SK-N-SH (cell line): ENCODE results near the gene SMIM10L1. TPM values are rescaled to one million over a fixed set of nuclear protein-coding genes. Genes with fewer than 3 reads are reported as not detected.

Experiments used
- CTCF ChIA-PET: fragments of 300-600, 350-600 bp; formaldehyde crosslinking; extraction: SDS; loops from one replicate; lab custom pipeline; 2021; lab: Yijun Ruan, JAX
- POLR2A ChIA-PET: fragments of 350-600 bp; sonication (Branson Sonifier 250); formaldehyde crosslinking; extraction: SDS; loops from one replicate; lab custom pipeline; 2020; ENCODE audit warnings: antibody characterized with exemption, inconsistent platforms; lab: Yijun Ruan, JAX
- DNase-seq: peaks from one replicate; pipeline ENCODE4 v3.0.0; 2012
- H2AFZ ChIP-seq: fragments of 200-600 bp; sonication (generic); 2 replicates; pipeline ENCODE4 v1.8.1; 2016; ENCODE audit warnings: antibody characterized with exemption, mild to moderate bottlenecking, low read depth
- H3F3A ChIP-seq: fragments of 200-600 bp; sonication (generic); replicated peaks from 2 replicates; pipeline ENCODE3; 2016; ENCODE audit warnings: antibody characterized with exemption, mild to moderate bottlenecking; ENCODE audit not compliant: insufficient read depth
- H3K27ac ChIP-seq, 2 experiments: fragments of 200-500 bp in 1 of 2; fragments of 200-600 bp in 1 of 2; sonication (Bioruptor generic) in 1 of 2; sonication (generic), shearing (Covaris generic) in 1 of 2; 2 replicates each; pipeline versions ENCODE4 v1.5.1 to v1.6.1; 2014 to 2016; ENCODE audit warnings: low read depth in 2 of 2, inconsistent platforms in 1 of 2, low read length in 1 of 2, mild to moderate bottlenecking in 1 of 2, mixed read lengths in 1 of 2
- H3K27me3 ChIP-seq: fragments of 200-600 bp; sonication (generic), shearing (Covaris generic); 2 replicates; pipeline ENCODE4 v1.6.1; 2016; ENCODE audit warnings: mixed run types; ENCODE audit not compliant: insufficient read depth
- H3K36me3 ChIP-seq, 2 experiments: fragments of 200-500 bp in 1 of 2; fragments of 200-600 bp in 1 of 2; sonication (Bioruptor generic) in 1 of 2; sonication (generic) in 1 of 2; replicated peaks in 1 of 2; 2 replicates each; pipeline versions ENCODE3 to v1.5.1; 2014 to 2016; ENCODE audit warnings: low read length in 1 of 2, mild to moderate bottlenecking in 1 of 2; ENCODE audit not compliant: insufficient read depth in 2 of 2, control insufficient read depth in 1 of 2
- H3K4me1 ChIP-seq, 2 experiments: fragments of 200-500 bp in 1 of 2; fragments of 200-600 bp in 1 of 2; sonication (Bioruptor generic) in 1 of 2; sonication (generic), shearing (Covaris generic) in 1 of 2; 2 replicates each; pipeline versions ENCODE4 v1.5.1 to v1.6.1; 2014 to 2016; ENCODE audit warnings: low read depth in 1 of 2, low read length in 1 of 2, mixed run types in 1 of 2; ENCODE audit not compliant: insufficient read depth in 2 of 2, control insufficient read depth in 1 of 2
- H3K4me2 ChIP-seq: fragments of 200-600 bp; sonication (generic), shearing (Covaris generic); 2 replicates; pipeline ENCODE4 v1.6.1; 2017; ENCODE audit warnings: mixed run types
- H3K4me3 ChIP-seq, 2 experiments: fragments of 200-500 bp in 1 of 2; fragments of 200-600 bp in 1 of 2; sonication (Bioruptor generic) in 1 of 2; sonication (generic), shearing (Covaris generic) in 1 of 2; 2 replicates each; pipeline versions ENCODE4 v1.5.1 to v1.8.1; 2014 to 2016; ENCODE audit warnings: low read depth in 2 of 2, inconsistent platforms in 1 of 2, low read length in 1 of 2, mild to moderate bottlenecking in 1 of 2, mixed read lengths in 1 of 2, moderate library complexity in 1 of 2
- H3K79me2 ChIP-seq: fragments of 200-600 bp; sonication (generic); 2 replicates; pipeline ENCODE4 v1.8.1; 2017; ENCODE audit warnings: mild to moderate bottlenecking; ENCODE audit not compliant: insufficient read depth
- H3K9ac ChIP-seq: fragments of 200-600 bp; sonication (generic); 2 replicates; pipeline ENCODE4 v1.6.1; 2017; ENCODE audit warnings: mixed run types
- H3K9me2 ChIP-seq: fragments of 200-600 bp; sonication (generic); 2 replicates; pipeline ENCODE4 v1.6.1; 2017; ENCODE audit warnings: mixed run types
- H3K9me3 ChIP-seq: fragments of 200-600 bp; sonication (generic); 2 replicates; pipeline ENCODE4 v1.6.1; 2017; ENCODE audit warnings: mixed run types, mild to moderate bottlenecking, moderate library complexity
- H4K20me1 ChIP-seq: fragments of 200-600 bp; sonication (generic); 2 replicates; pipeline ENCODE4 v1.6.1; 2017; ENCODE audit warnings: mild to moderate bottlenecking, mixed run types; ENCODE audit not compliant: insufficient read depth
- CHD2 ChIP-seq: fragments of 150-350 bp; IDR thresholded peaks from 2 replicates; pipeline ENCODE4 v1.6.1; 2018; ENCODE audit warnings: low read length; ENCODE audit not compliant: partially characterized antibody
- ELF1 ChIP-seq: IDR thresholded peaks from 2 replicates; pipeline ENCODE4 v1.4.0; 2012
- FOSL2 ChIP-seq: IDR thresholded peaks from 2 replicates; pipeline ENCODE4 v1.4.0; 2012; ENCODE audit warnings: low read depth, mild to moderate bottlenecking, moderate library complexity, borderline replicate concordance
- GABPA ChIP-seq: IDR thresholded peaks from 2 replicates; pipeline ENCODE4 v1.4.0; 2012; ENCODE audit warnings: low read depth, mild to moderate bottlenecking
- JUND ChIP-seq: IDR thresholded peaks from 2 replicates; pipeline ENCODE4 v1.4.0; 2012
- MXI1 ChIP-seq: IDR thresholded peaks from 2 replicates; pipeline ENCODE4 v1.6.1; 2012; ENCODE audit warnings: mild to moderate bottlenecking, low read depth, low read length, improper control_type of control experiment
- NRF1 ChIP-seq: IDR thresholded peaks from 2 replicates; pipeline ENCODE4 v1.6.1; 2012; ENCODE audit warnings: low read depth, mild to moderate bottlenecking, low read length
- RAD21 ChIP-seq: IDR thresholded peaks from 2 replicates; pipeline ENCODE4 v1.6.1; 2012; ENCODE audit warnings: mild to moderate bottlenecking, low read length
- RCOR1 ChIP-seq: fragments of 150-350 bp; IDR thresholded peaks from 2 replicates; pipeline ENCODE4 v1.6.1; 2017; ENCODE audit warnings: antibody characterized with exemption, low read length
- SMC3 ChIP-seq: IDR thresholded peaks from 2 replicates; pipeline ENCODE4 v1.6.1; 2012; ENCODE audit warnings: low read depth, low read length, improper control_type of control experiment
- TAF1 ChIP-seq: IDR thresholded peaks from 2 replicates; pipeline ENCODE4 v1.6.1; 2012; ENCODE audit warnings: low read depth, mild to moderate bottlenecking, low read length, moderate library complexity, borderline replicate concordance
- TCF12 ChIP-seq: IDR thresholded peaks from 2 replicates; pipeline ENCODE4 v1.4.0; 2012
- TEAD4 ChIP-seq: IDR thresholded peaks from 2 replicates; pipeline ENCODE4 v1.4.0; 2012; ENCODE audit warnings: mild to moderate bottlenecking, borderline replicate concordance; ENCODE audit not compliant: insufficient read depth
- polyA plus RNA-seq, 3 experiments: library from polyadenylated mRNA; depleted of rRNA; stranded (reverse); fragments of >200 nt; gene quantifications; 2 replicates each; pipeline ENCODE4 v1.2.3, GENCODE V29; 2012
- TF ChIP-seq, protein P1 (sequence below): fragments of 150-350 bp; IDR thresholded peaks from 2 replicates; pipeline ENCODE4 v1.6.1; 2017; ENCODE audit warnings: antibody characterized with exemption, low read length, low read depth, borderline replicate concordance
- TF ChIP-seq, protein P2 (sequence below): IDR thresholded peaks from 2 replicates; pipeline ENCODE4 v1.4.0; 2012; ENCODE audit warnings: low read depth, borderline replicate concordance
- TF ChIP-seq, protein P3 (sequence below): IDR thresholded peaks from 2 replicates; pipeline ENCODE4 v1.6.1; 2012; ENCODE audit warnings: mild to moderate bottlenecking, low read depth, low read length, moderate library complexity
- TF ChIP-seq, protein P4 (sequence below): IDR thresholded peaks from 2 replicates; pipeline ENCODE4 v1.4.0; 2012; ENCODE audit warnings: low read depth, borderline replicate concordance

Gene SMIM10L1
- polyA plus RNA-seq, 1 of the 3 experiments (the other 2 are of a cell fraction): 4.3 TPM

DNA sequence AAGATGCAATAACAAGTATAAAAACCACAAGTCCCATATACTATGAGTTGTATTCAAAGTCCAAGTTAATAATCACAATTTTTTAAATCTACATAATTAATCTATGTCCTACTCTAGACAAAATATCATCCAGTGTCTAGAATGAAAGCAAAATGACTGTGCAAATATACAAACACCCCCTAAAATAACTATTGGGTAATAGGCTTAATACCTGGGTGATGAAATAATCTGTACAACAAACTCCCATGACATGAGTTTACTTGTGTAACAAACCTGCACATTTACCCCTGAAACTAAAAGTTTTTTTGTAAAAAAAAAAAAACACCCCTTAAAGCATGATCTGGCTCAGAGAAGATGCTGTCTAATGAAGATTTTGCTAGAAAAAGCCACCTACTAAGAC, 11.5 kb downstream of the SMIM10L1 start:
- Histone ChIP-seq H3K27ac (no peak overlapping the region), H3K9me3 (no peaks in the 10 kb centered on the region), H3K9me2 (no peaks in the 10 kb centered on the region), H3K79me2 (no peaks in the 10 kb centered on the region; the same call in 1 of the 2 replicates), H2AFZ (no peak overlapping the region), H3K36me3 (no peaks in the 10 kb centered on the region), H3K27me3 (no peaks in the 10 kb centered on the region), H3K4me3 (no peak overlapping the region), H3K9ac (no peak overlapping the region), H3K4me2 (no peak overlapping the region), H4K20me1 (no peaks in the 10 kb centered on the region), H3K4me1 (no peaks in the 10 kb centered on the region; a peak in 1 of 4 replicates), H3F3A (peaks cover 4% of the 10 kb centered on the region)
- CTCF ChIA-PET: no interaction called here
- POLR2A ChIA-PET: no interaction called here
- DNase-seq: no peak
- no peak for TF ChIP-seq CHD2
- no peak for TF ChIP-seq NRF1
- no peak for TF ChIP-seq RCOR1
- no peak for TF ChIP-seq TCF12
- TF ChIP-seq GABPA: no peak
- TF ChIP-seq JUND: no peak
- no peak for TF ChIP-seq MXI1
- no peak for TF ChIP-seq RAD21
- TF ChIP-seq ELF1: no peak
- no peak for TF ChIP-seq TEAD4
- TF ChIP-seq, protein P1, sequence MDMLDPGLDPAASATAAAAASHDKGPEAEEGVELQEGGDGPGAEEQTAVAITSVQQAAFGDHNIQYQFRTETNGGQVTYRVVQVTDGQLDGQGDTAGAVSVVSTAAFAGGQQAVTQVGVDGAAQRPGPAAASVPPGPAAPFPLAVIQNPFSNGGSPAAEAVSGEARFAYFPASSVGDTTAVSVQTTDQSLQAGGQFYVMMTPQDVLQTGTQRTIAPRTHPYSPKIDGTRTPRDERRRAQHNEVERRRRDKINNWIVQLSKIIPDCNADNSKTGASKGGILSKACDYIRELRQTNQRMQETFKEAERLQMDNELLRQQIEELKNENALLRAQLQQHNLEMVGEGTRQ: no peak
- TF ChIP-seq, protein P2, sequence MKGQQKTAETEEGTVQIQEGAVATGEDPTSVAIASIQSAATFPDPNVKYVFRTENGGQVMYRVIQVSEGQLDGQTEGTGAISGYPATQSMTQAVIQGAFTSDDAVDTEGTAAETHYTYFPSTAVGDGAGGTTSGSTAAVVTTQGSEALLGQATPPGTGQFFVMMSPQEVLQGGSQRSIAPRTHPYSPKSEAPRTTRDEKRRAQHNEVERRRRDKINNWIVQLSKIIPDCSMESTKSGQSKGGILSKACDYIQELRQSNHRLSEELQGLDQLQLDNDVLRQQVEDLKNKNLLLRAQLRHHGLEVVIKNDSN: no peak
- TF ChIP-seq SMC3: no peak

DNA sequence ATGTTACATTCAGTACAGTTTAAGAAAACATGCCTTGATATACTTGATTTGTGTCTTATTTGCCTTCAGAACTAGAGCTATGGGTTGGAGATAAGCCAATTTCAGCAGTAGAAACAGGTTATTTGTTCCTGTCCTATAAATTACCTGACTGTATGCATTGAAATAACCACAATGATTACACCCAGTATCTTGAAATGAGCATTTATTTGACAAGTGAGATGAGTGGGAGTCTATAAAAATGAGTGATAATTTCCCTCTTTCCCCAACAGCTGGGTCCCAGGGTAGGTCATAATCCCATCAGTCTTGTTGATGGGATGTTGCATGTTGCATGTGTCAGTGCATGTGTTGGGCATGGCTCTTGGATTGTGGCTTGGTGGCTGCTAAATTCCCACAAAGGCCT, 12.0 kb downstream of the SMIM10L1 start:
- Histone ChIP-seq H3K4me2 (no peak overlapping the region), H3K79me2 (no peaks in the 10 kb centered on the region; the same call in 1 of the 2 replicates), H3K4me3 (no peak overlapping the region), H3F3A (peaks cover 4% of the 10 kb centered on the region), H2AFZ (no peak overlapping the region), H4K20me1 (no peaks in the 10 kb centered on the region), H3K9me2 (no peaks in the 10 kb centered on the region), H3K4me1 (no peaks in the 10 kb centered on the region; a peak in 1 of 4 replicates), H3K36me3 (no peaks in the 10 kb centered on the region), H3K27me3 (no peaks in the 10 kb centered on the region), H3K9ac (no peak overlapping the region), H3K27ac (no peak overlapping the region)
- no peak for DNase-seq
- CTCF ChIA-PET: interaction anchor here (1.1 kb wide), 1 partner anchor 9 kb away, joined by 4 read pairs; no protein-coding TSS in a partner anchor
- TF ChIP-seq JUND (no peak), SMC3 (no peak), TEAD4 (no peak), CHD2 (no peak), FOSL2 (no peak), TAF1 (no peak)
- TF ChIP-seq, protein P3, sequence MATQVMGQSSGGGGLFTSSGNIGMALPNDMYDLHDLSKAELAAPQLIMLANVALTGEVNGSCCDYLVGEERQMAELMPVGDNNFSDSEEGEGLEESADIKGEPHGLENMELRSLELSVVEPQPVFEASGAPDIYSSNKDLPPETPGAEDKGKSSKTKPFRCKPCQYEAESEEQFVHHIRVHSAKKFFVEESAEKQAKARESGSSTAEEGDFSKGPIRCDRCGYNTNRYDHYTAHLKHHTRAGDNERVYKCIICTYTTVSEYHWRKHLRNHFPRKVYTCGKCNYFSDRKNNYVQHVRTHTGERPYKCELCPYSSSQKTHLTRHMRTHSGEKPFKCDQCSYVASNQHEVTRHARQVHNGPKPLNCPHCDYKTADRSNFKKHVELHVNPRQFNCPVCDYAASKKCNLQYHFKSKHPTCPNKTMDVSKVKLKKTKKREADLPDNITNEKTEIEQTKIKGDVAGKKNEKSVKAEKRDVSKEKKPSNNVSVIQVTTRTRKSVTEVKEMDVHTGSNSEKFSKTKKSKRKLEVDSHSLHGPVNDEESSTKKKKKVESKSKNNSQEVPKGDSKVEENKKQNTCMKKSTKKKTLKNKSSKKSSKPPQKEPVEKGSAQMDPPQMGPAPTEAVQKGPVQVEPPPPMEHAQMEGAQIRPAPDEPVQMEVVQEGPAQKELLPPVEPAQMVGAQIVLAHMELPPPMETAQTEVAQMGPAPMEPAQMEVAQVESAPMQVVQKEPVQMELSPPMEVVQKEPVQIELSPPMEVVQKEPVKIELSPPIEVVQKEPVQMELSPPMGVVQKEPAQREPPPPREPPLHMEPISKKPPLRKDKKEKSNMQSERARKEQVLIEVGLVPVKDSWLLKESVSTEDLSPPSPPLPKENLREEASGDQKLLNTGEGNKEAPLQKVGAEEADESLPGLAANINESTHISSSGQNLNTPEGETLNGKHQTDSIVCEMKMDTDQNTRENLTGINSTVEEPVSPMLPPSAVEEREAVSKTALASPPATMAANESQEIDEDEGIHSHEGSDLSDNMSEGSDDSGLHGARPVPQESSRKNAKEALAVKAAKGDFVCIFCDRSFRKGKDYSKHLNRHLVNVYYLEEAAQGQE: no peak
- TF ChIP-seq, protein P4, sequence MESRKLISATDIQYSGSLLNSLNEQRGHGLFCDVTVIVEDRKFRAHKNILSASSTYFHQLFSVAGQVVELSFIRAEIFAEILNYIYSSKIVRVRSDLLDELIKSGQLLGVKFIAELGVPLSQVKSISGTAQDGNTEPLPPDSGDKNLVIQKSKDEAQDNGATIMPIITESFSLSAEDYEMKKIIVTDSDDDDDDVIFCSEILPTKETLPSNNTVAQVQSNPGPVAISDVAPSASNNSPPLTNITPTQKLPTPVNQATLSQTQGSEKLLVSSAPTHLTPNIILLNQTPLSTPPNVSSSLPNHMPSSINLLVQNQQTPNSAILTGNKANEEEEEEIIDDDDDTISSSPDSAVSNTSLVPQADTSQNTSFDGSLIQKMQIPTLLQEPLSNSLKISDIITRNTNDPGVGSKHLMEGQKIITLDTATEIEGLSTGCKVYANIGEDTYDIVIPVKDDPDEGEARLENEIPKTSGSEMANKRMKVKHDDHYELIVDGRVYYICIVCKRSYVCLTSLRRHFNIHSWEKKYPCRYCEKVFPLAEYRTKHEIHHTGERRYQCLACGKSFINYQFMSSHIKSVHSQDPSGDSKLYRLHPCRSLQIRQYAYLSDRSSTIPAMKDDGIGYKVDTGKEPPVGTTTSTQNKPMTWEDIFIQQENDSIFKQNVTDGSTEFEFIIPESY: no peak
- TF ChIP-seq, all 33 proteins: peak for 0
- H3K9me3 ChIP-seq: no peaks in the 10 kb centered on the region
- POLR2A ChIA-PET: no interaction called here
